Stimulated activated CD8-positive, alpha-beta memory T cell treated with anti-CD3 and anti-CD28 coated beads, Interleukin-4, amount 100 ng/mL, for 48 hours (primary cell): ENCODE data around the gene CNTNAP1.
"Not testable (repeated sequence)": the region's sequence is repeated elsewhere in the genome, so short reads cannot be mapped to it uniquely, and the experiment has no call there.

Experiments
- DNase-seq: peaks from one replicate; pipeline ENCODE4 v3.0.0-alpha.2; 2020

CNTNAP1 gene

DNA sequence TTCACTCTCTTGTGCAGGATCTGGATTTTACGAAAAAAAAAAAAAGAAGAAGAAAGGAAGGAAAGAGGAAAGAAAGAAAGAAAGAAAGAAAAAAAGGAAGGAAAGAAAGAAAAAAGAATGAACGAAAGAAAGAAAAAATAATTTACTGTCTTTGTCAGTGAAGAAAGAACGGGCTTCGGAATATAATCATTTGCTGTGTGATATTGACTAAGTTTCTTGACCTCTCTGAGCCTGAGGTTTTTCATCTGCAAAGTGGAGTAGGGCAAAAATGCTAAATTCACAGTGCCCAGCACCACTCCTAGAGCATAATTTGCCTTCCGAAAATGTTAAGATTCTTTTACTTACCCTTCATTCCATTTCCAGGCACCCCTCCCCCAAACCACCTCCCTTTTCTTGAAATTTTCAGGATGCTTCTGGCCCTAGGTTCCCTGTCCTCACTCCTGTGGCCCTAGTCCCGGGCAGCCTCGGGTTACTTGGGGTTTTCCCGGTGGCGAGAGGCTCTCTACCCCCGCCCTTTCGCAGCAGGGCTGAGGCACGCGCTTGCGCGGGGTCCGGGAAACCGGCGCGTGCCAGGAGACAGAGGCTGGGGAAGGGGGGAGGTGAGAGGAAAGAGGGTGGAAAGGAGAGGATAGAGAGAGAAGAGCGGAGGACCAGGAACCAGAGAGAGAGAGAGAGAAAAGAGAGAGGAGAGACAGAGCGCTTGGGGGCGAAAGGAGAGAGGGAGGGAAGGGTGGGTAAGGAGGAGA, at the start of gene CNTNAP1:
Gene CNTNAP1 (plus strand): TSS at position 556 of the 746 bp plus-strand sequence. CDS start 299 bp downstream, outside the sequence.
- DNase-seq: peak; percentile 43

DNA sequence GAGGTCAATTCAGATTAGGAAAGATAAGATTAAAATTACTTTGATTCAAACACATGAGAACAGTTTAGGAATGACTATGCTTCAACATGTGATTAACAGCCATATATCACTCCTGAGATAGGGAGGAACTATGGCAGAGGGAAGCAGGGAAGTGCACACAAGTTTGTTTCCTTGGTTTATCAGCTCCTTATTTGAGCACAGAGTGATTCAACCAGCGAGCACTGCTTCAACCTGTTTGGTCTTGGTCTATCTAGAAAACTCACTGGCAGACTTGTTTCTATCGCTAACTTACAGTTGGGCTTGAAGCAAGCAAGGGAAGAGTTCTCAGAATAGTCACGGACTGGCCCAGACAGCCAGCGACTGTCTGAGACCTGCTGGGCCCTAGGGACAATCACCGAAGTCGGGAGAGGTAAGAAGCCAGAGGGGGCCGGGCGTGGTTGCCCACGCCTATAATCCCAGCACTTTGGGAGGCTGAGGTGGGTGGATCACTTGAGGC, 49.3 kb upstream of the CNTNAP1 start:
- no peak for DNase-seq

DNA sequence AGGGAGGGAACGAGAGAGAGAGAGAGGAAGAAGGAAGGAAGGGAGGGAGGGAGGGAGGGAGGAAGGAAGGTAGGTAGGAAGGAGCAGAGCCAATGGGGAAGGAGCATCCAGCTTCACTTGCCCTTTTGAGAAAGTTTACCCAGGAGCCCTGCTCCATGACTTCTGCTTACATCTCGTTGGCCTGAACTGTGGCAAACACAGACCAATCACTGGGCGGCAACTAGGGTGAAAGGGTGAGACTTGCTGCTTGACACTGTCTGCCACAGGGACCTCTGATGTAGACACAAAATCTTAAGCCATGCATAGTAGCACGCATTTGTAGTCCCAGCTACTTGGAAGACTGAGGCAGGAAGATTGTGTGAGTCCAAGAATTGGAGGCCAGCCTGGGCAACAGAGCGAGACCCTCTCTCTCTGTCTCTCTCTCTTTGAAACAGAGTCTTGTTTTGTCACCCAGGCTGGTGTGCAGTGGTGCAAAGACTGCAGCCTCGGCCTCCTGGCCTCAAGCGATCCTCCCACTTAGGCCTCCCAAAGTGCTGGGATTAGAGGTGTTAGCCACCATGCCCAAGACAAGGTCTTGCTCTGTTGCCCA, 42.7 kb upstream of the CNTNAP1 start:
- no peak for DNase-seq

DNA sequence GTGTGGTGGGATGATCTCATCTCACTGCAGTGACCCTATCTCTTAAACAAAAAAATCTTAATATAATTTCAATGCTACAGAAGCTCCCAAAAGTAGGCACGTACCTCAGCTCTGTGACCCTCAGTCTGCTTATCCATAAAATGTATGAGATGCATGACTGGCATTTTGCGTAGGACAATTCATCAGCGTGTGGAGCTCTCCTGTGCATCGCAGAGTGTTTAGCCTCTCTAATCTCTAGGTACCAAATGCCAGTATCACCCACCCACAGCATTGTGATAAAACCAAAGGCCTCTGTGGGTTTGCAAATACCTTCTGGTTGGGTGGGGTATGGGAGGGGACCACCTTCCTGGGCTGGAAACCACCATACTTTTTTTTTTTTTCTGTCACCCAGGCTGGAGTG, 42.2 kb upstream of the CNTNAP1 start:
- no peak for DNase-seq

DNA sequence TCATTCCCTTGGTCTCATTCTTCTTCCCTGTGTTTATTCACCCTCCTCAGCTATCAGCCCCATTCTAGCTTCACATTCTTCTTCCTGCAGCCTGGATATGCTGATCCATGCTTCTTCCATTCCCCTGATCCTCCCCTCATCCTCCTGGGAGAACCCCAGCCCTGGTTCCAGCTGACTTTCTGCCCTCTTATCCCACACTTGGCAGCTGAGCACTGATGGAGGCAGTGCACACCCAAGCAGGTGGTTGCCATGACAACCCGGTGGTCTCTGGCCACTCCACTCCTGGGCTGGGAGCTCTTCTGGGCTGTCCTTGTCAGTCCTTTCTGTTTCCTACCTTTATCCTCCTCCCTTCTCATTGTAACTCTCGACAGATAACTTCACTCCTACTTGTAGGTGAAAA, 40.0 kb upstream of the CNTNAP1 start:
- no peak for DNase-seq

DNA sequence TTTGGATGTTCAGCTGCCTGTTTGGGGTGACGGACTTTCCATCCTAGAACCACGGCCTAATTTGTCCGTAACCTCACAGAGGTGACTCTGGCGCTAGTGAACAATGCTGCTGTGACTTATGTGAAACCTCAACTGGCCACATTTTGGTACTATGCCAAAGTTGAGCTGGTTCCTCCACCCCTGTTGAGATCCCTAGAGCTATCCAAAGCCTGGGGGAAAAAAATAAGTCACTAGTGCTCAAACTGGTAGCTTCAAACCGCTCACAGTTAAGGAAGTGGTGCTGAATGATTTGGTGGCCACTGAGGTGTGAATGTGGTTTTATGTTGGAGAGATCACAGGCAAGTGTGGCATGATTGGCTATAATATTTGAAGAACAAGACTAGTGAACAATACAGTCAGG, 34.6 kb upstream of the CNTNAP1 start:
- DNase-seq: no peak

DNA sequence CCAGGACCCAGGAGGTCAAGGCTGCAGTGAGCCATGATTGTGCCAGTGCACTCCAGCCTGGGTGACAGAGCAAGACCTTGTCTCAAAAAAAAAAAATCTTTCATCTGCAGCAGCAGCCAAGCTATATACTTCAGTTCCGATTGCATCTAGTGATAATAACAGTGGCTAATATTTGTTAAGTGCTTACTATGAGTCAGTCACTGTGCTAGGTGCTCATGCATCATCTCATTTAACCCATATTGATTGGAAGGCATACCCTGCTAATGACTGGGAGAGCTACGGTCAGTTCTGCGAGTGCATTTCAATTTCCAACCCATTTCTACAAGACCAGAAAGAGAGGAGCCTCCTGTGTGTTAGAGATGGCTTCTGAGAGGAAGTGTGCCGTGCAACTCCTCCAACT, 30.9 kb upstream of the CNTNAP1 start:
- DNase-seq: no peak

DNA sequence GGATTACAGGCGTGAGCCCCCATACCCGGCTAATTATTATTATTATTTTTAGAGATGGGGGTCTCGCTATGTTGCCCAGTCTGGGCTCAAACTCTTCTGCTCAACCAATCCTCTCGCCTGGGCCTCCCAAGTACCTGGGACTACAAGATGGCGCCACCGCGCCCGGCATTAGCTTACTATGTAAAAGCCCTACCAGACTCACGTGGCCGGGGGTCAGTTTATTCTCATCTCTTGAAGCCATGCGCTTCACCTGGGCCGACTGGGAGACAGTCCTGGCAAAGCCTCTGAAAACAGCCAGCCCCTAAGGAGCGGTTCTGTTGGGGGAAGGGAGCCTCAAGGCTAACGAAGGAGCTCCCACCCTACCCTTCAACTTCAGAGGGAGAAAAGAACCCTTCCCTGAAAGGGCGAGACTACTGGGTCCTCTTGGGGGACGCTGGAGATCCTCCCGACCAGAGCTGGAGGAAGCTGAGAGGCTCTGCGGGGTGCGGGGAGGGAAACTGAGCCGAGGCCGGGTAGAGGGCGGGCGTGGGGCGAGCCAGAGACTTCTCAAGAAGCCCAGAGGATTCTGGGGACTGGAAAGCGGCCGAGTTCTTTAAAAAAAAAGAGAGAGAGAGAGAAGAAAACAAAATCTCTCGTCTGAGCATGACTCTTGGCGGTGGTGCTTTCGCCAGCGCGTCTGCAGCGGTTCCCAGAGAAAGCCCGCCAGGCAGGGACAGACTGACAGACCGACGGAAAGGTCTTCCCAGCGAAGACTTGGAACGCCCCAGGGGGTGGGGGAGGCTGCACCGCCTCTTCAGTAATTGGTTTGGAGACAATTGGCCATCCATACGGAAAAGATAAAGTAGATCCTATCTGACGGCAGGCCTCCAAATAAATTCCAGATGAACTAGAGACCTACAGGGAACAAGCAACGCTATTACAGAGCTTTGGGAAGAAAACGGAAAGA, 28.9 kb upstream of the CNTNAP1 start:
- no peak for DNase-seq

DNA sequence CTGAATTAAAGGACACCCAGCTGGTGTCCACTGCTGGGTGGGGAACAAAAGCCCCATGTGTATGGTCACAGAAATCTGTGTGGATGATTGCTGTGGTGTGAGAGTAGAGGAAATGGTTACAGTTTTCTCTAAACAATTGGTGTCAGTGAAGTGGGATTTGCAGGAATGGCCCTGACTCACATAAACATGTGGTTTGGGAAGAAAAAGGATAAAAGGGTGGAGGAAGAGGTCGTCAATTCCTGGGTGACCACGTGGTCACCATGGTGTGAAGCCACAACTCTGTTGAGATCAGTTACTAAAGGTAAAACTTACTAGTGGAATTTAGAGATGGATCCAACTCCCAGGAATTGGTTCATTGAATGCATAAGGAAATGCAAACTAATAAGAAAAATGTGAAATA, 26.8 kb upstream of the CNTNAP1 start:
- no peak for DNase-seq

DNA sequence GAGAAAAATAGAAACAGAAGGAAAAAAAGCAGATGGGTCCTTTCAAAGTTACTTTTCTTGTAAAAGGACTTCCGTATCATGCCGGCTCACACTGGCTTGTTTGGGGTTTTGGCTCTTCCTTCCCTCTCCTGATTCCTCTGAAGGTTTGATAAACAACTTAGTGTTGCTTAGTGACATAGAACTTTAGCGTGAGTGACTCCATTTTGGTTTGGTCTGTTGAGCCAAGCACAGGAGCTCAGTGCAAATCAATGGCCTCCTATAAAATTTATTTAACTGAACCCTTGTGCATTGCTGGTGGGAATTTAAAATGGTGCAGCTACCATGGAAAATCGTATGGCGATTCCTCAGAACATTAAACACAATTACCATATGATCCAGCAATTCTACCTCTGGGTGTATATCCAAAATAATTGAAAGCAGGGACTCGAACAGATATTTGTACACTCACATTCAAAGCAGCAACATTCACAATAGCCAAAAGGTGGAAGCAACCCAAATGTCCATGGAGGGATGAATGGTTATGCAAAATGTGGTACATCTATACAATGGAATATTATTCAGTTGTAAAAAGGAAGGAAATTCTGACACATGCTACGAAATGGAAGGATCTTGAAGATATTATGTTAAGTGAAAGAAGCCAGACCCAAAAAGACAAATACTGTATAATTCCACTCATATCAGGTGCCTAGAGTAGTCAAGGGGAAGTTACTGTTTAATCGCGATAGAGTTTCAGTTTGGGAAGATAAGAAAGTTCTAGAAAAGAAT, 24.3 kb upstream of the CNTNAP1 start:
- DNase-seq: no peak

DNA sequence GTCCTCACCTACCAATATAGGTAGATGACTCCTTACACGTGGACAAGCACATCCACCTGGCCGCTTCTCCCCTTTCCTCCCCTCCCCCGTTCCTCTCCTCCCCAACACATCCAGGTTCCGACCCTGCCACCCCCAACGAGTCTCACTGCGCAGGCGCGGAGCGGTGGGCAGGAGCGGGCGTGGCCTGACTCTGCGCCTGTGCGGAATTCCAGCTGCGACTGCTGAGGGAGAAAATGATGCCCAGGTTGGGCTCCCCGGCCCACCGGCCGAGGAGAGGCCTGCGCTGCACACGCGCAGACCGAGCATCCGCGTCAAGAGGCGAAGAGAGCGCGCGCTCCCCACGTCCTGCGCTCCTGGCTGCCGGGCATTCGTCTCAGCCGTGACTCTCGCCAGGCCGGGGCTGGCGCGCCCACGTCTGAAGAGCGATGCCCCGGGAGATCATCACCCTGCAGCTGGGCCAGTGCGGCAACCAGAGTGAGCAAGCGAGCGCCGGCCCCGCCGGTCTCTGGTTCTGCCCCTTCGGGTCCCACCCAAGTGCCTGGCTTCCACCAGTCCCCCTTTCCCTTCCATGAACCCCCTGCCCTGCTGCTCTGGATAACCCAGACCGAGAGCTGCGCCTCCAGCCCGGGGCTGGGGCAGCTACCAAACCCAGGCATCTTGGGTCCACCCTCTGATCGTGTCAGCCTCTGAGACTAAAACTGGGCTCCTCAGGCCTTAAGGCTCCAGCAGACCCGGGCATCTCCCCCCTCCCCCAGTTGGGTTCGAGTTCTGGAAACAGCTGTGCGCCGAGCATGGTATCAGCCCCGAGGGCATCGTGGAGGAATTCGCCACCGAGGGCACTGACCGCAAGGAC, 23.0 kb upstream of the CNTNAP1 start, which contains the start of gene TUBG2:
Gene TUBG2 (plus strand): TSS at position 206 of the 853 bp plus-strand sequence. CDS start 220 bp downstream, at position 426.
- peak; percentile 88 for DNase-seq

DNA sequence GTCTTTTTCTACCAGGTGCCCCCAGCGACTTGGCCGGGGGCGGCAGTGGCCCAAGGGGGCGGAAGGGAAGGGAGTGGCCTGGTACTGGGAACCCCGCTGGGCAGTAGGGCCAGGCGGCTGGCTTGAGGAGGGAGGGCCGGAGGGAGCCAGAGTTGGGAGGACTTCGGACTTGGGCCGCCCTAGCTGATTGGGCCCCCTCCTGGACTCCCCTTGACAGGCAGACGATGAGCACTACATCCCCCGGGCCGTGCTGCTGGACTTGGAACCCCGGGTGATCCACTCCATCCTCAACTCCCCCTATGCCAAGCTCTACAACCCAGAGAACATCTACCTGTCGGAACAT, 22.4 kb upstream of the CNTNAP1 start:
- not testable (repeated sequence) for DNase-seq

DNA sequence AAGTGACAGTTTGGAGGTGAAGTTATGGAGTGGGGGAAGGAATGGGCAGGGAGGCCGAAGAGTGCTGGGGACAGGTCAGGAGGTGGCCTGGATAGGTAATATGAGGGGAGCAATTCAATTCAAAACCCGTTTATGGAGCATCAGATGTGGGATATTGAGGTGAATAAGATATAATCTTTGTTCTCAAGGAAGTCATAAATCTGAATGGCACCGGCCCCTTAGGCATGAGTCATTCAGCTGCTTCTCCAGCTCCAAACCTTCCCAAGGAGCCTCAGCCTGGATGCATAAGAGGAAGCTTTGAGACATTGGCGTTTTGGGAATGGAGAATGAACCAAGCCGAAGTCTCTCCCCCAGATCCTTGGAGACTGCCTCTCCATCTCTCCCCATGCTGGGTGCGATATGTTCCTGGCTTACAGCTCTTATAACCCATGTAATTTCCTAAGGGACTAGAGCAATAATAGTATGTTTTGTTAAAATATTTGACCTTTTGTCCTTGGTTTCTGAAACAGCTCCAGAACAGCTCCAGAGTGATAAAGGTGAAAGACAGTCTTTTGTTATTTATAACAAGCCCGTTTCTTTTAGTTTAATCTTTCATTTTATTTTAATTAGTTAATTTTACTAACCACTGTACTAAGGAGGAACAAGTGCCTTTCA, 21.5 kb upstream of the CNTNAP1 start:
- DNase-seq: no peak

DNA sequence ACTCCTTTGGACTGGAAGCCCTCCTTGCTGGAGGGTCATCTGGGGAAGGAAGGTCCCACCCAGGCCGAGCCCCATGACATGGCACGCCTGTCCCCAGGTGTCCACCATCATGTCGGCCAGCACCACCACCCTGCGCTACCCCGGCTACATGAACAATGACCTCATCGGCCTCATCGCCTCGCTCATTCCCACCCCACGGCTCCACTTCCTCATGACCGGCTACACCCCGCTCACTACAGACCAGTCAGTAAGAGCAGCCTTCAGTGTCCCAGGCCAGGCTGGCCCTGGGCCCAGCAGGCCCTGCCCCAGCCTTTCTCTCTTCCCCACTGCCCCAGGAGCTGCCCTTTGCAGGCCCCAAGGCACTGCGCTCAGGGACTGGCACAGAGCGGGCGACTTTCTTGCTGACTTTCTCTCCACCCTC, 16.7 kb upstream of the CNTNAP1 start:
- DNase-seq: no peak

DNA sequence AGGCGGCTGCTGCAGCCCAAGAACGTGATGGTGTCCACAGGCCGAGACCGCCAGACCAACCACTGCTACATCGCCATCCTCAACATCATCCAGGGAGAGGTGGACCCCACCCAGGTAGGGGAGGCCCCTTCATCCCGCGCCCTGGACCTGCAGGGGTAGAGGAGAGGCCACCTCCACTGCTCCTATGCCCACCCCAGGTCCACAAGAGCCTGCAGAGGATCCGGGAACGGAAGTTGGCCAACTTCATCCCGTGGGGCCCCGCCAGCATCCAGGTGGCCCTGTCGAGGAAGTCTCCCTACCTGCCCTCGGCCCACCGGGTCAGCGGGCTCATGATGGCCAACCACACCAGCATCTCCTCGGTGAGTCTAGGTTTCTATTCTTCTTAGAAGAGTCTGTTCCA, 16.2 kb upstream of the CNTNAP1 start:
- DNase-seq: not testable (repeated sequence)

DNA sequence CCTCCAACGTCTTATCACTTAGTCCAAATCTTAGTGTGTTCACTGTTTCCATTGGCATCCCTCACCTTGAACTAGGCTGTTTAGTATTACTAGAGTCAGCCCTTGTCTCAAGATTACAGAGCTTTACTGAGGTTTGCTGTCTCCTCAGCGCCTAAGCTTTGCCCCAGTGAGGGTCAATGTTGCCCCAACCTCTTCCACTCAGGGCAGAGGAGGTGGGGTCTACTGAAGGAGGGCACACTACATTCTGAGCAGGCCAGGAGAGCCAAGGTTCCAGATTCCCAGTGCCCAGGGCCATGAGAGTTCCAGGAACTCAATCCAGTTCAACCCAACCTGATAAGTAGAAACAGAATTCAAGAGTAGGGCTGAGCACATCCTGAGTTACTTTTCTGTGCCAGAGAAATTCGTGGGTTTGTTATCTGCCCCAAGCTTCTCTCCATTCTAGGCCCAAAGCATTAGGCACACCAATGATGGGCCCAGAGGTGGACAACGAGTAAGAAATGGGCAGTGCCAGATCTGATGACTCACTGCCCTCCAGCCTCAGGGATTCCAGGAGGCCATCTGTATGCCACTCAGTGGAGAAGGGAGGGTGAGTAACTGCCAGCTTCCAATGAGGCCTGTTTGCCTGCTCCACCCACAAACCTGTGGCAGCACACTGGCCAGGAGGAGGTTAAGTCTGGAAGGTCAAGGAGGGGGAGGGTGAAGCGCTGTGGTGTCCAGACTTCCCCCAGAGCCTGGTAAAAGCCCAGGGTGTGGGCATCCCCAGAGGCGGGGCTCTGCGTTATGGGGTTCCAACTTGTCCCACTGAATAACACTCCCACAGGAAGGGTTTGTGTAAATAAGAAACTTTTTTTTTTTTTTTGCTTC, 15.0 kb upstream of the CNTNAP1 start:
- no peak for DNase-seq

DNA sequence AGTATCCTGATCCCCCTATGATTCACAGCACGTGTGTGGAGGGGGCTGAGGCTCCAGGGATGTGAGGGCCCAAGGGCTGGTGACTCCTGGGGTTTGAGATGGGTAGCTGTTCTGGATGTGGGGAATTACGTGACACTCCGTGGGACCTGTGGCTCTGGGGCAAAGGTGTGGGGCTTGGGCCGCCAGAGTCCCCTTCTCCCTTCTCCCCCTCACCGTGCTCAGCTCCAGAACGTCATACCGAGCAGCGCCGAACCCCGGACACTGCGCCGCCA, 12.7 kb upstream of the CNTNAP1 start:
- DNase-seq: no peak

DNA sequence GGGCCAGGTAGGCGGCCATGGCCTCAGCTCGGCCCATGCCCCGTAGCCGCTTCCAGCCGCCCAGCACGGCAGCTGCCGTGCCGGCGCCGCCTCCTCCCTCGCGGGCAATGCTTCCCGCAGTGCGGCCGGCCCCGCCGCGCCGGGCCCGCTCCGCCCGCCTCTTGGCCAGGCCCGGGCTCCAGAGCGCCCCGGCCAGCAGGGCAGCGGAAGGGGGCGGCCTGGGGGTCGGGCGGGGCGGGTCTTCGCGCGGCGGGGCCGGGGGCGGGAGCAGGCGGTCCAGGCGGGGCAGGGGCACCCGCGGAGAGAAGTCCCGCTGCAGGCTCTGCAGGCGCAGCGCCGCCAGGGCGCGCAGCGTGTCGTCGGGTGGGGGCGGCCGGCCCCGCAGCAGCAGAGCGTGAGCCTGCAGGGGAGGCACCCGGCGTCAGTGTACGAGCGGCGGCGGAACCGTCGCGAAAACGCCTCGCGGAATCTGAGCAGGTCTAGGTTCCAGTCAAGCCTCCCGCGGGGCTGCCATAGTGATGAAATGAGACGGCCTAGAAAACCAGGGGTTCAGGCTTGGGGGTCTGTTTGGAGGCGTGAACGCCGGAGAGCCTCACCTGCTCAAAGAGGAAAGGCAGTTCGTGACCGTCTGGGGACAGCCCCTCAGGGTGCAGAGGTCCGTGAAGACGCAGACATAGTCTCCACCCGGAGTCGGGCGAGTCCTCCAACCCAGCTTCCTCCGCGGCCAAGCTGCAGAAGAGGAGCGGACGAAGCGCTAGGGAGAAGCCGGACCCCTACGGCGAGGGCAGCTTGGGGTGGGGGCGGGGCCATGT, 12.1 kb upstream of the CNTNAP1 start:
- peak; percentile 54 for DNase-seq
